ENCODE data around the gene CD59. TPM values are rescaled to one million over a fixed set of nuclear protein-coding genes. Genes with fewer than 3 reads are reported as not detected.

CD59 gene
- total and polyA plus RNA-seq, 2 donors (not counting 3 experiments of a cell fraction or from before 2014, with no cell fraction given): 992 to 1,084 TPM

- TF ChIP-seq EZH2 (IDR thresholded peaks at IDR 0.05; ENCODE audit: borderline replicate concordance, low read depth, low read length, severe bottlenecking) (no peak), CTCF (IDR thresholded peaks at IDR 0.05; ENCODE audit: extremely low read depth in 1 of 2, insufficient read depth in 1 of 2, low read depth in 1 of 2, low read length in 2 of 2) (peak; percentile 51 to 74)
- dilution Hi-C loops (cut with MboI; ENCODE audit: extremely low pct_ligation_motif_present, low sequenced_read_pairs): no loop called here
- peak; percentile 75 for DNase-seq (ENCODE audit: low read depth, low spot score)
These were observed 48.3 kb downstream of the CD59 start for GRCh38 chr11:33687733-33688479.

GRCh38 chr11:33685082-33685481 lies 51.1 kb downstream of the CD59 start:
- intact Hi-C loops (cut with micrococcal nuclease): loop anchor here (10.0 kb wide), 1 partner anchor 720 kb away; no protein-coding TSS in a partner anchor

More at GRCh38 chr11:33687733-33688479, 48.3 kb downstream of the CD59 start:
- Histone ChIP-seq H3K9me1 (replicated peaks; ENCODE audit: control insufficient read depth, extremely low read depth, insufficient read depth, low read length) (no peaks in the 10 kb centered on the region), H3K36me3 (ENCODE audit: control insufficient read depth in 2 of 2, extremely low read depth in 1 of 2, insufficient read depth in 2 of 2, low read length in 2 of 2) (no peaks in the 10 kb centered on the region), H4K20me1 (replicated peaks; ENCODE audit: control insufficient read depth, extremely low read depth, insufficient read depth, low read length) (no peaks in the 10 kb centered on the region), H3K4me1 (ENCODE audit: control insufficient read depth, extremely low read depth, insufficient read depth, low read length) (peaks cover 44% of the 10 kb centered on the region), H2AFZ (ENCODE audit: low read depth, low read length) (no peak overlapping the region), H3K4me2 (ENCODE audit: insufficient read depth, low read length) (no peak overlapping the region), H3K9ac (replicated peaks; ENCODE audit: extremely low read depth, insufficient read depth, low read length) (no peak overlapping the region), H3K27ac (ENCODE audit: insufficient read depth, low read depth, low read length) (no peak overlapping the region), H3K4me3 (replicated peaks in 1 of 3; ENCODE audit: insufficient read depth in 1 of 3, low read depth in 1 of 3, low read length in 3 of 3) (no peak overlapping the region), H3K79me2 (ENCODE audit: control insufficient read depth, insufficient read depth, low read length) (no peaks in the 10 kb centered on the region), H3K9me3 (replicated peaks; ENCODE audit: control insufficient read depth, insufficient read depth, low read length) (no peaks in the 10 kb centered on the region), H3K27me3 (ENCODE audit: control insufficient read depth in 2 of 2, insufficient read depth in 2 of 2, low read length in 2 of 2) (no peaks in the 10 kb centered on the region)
- ChIA-PET CTCF (interaction anchor here (1.0 to 12.5 kb wide), 11 partner anchors 15 to 527 kb away, joined by 3 to 171 read pairs (median 9); partner anchors contain the start of genes C11orf91 and CSTF3), POLR2A (no interaction called here)
- no TSS peak for BruUV-seq (replicated peaks)
- intact Hi-C loops (cut with micrococcal nuclease): loop anchor here (1.0 to 10.0 kb wide), 4 partner anchors 145 to 723 kb away; no protein-coding TSS in a partner anchor
- FAIRE-seq: peak; percentile 76

More at GRCh38 chr11:33685082-33685481, 51.1 kb downstream of the CD59 start:
- H3K36me3 ChIP-seq (ENCODE audit: control insufficient read depth in 2 of 2, extremely low read depth in 1 of 2, insufficient read depth in 2 of 2, low read length in 2 of 2): no peaks in the 10 kb centered on the region
- H3K4me3 ChIP-seq (replicated peaks in 1 of 3; ENCODE audit: insufficient read depth in 1 of 3, low read depth in 1 of 3, low read length in 3 of 3): no peak overlapping the region
- FAIRE-seq: no peak
- H3K79me2 ChIP-seq (ENCODE audit: control insufficient read depth, insufficient read depth, low read length): no peaks in the 10 kb centered on the region
- TF ChIP-seq MYC (IDR thresholded peaks at IDR 0.05; ENCODE audit: low read depth, low read length): no peak
- TF ChIP-seq, protein P1, sequence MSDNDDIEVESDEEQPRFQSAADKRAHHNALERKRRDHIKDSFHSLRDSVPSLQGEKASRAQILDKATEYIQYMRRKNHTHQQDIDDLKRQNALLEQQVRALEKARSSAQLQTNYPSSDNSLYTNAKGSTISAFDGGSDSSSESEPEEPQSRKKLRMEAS (IDR thresholded peaks at IDR 0.05; ENCODE audit: insufficient read depth, insufficient read length): no peak
- TF ChIP-seq POLR2A (IDR thresholded peaks at IDR 0.05; ENCODE audit: low read depth, low read length): no peak
- TF ChIP-seq GATA2 (IDR thresholded peaks at IDR 0.05; ENCODE audit: insufficient read depth, insufficient read length, low read depth, low read length): no peak
- no peak for TF ChIP-seq JUN (IDR thresholded peaks at IDR 0.05; ENCODE audit: borderline replicate concordance, insufficient read depth, insufficient read length, low read depth)
- TF ChIP-seq CTCF (IDR thresholded peaks at IDR 0.05; ENCODE audit: extremely low read depth in 1 of 2, insufficient read depth in 1 of 2, low read depth in 1 of 2, low read length in 2 of 2): no peak
- no peak for TF ChIP-seq FOS (IDR thresholded peaks at IDR 0.05; ENCODE audit: borderline replicate concordance, insufficient read depth, low read length)
- TF ChIP-seq EZH2 (IDR thresholded peaks at IDR 0.05; ENCODE audit: borderline replicate concordance, low read depth, low read length, severe bottlenecking): no peak
- no peak for TF ChIP-seq POLR2AphosphoS5 (IDR thresholded peaks at IDR 0.05; ENCODE audit: insufficient read depth, low read depth, low read length)
- dilution Hi-C loops (cut with MboI; ENCODE audit: extremely low pct_ligation_motif_present, low sequenced_read_pairs): no loop called here
- H3K4me1 ChIP-seq (ENCODE audit: control insufficient read depth, extremely low read depth, insufficient read depth, low read length): peaks cover 22% of the 10 kb centered on the region
- no peaks in the 10 kb centered on the region for H3K9me1 ChIP-seq (replicated peaks; ENCODE audit: control insufficient read depth, extremely low read depth, insufficient read depth, low read length)
- H3K9me3 ChIP-seq (replicated peaks; ENCODE audit: control insufficient read depth, insufficient read depth, low read length): no peaks in the 10 kb centered on the region
- ChIA-PET POLR2A (no interaction called here), CTCF (interaction anchor here (0.5 to 12.5 kb wide), 6 partner anchors 57 to 1360 kb away, joined by 3 to 171 read pairs (median 26); no protein-coding TSS in a partner anchor)
- H2AFZ ChIP-seq (ENCODE audit: low read depth, low read length): no peak overlapping the region
- BruUV-seq (replicated peaks): no TSS peak
- no peak for DNase-seq (ENCODE audit: low read depth, low spot score)
- H3K27ac ChIP-seq (ENCODE audit: insufficient read depth, low read depth, low read length): no peak overlapping the region
- no peaks in the 10 kb centered on the region for H3K27me3 ChIP-seq (ENCODE audit: control insufficient read depth in 2 of 2, insufficient read depth in 2 of 2, low read length in 2 of 2)
- no peaks in the 10 kb centered on the region for H4K20me1 ChIP-seq (replicated peaks; ENCODE audit: control insufficient read depth, extremely low read depth, insufficient read depth, low read length)
- H3K4me2 ChIP-seq (ENCODE audit: insufficient read depth, low read length): no peak overlapping the region
- H3K9ac ChIP-seq (replicated peaks; ENCODE audit: extremely low read depth, insufficient read depth, low read length): no peak overlapping the region

All from endothelial cell of umbilical vein (primary cell).